ENCODE measurements around the gene DNAJC4. TPM values are rescaled to one million over a fixed set of nuclear protein-coding genes. Genes with fewer than 3 reads are reported as not detected.

The DNAJC4 gene
- total RNA-seq, 2 donors from 2014 or later = 55.8 to 63.8 TPM

- H3K9me3 ChIP-seq = no peaks in the 10 kb centered on the region
- no peak for DNase-seq (ENCODE audit: low spot score)
- no peaks in the 10 kb centered on the region for H3K4me1 ChIP-seq (replicated peaks)
- H3K27me3 ChIP-seq (replicated peaks; ENCODE audit: insufficient read depth) = no peaks in the 10 kb centered on the region
- intact Hi-C loops (cut with DNase I) = loop anchor here (5.0 kb wide), 1 partner anchor 94 kb away; the partner anchor contains the start of gene CATSPERZ
- peak overlapping the region; percentile 43 to 61 for H3K27ac ChIP-seq
- peaks cover 5% of the 10 kb centered on the region in 2 donors for H3K36me3 ChIP-seq
- H3K4me3 ChIP-seq = no peak overlapping the region
- TF ChIP-seq POLR2A (IDR thresholded peaks at IDR 0.05) (no peak), CTCF (IDR thresholded peaks at IDR 0.05) (no peak), POLR2AphosphoS5 (IDR thresholded peaks at IDR 0.05) (no peak)
- 87% methylated on average over 23 of the region's 23 CpGs for WGBS
Observed at GRCh38 chr11:64208086-64208795, 22.1 kb upstream of the DNAJC4 start.

GRCh38 chr11:64208796-64209562 is 21.4 kb upstream of the DNAJC4 start:
- intact Hi-C loops (cut with DNase I) = loop anchor here (5.0 kb wide), 1 partner anchor 93 kb away; the partner anchor contains the start of gene CATSPERZ
- DNase-seq (ENCODE audit: low spot score) = no peak
- H3K27ac ChIP-seq = peak overlapping the region in 1 of 2 donors; percentile 43
- no peaks in the 10 kb centered on the region for H3K9me3 ChIP-seq
- peaks cover 0 to 5% of the 10 kb centered on the region in 2 donors for H3K36me3 ChIP-seq
- 81% methylated on average over 18 of the region's 18 CpGs for WGBS
- H3K4me3 ChIP-seq = no peak overlapping the region
- TF ChIP-seq POLR2A (IDR thresholded peaks at IDR 0.05) (no peak), POLR2AphosphoS5 (IDR thresholded peaks at IDR 0.05) (no peak), CTCF (IDR thresholded peaks at IDR 0.05) (no peak)
- H3K4me1 ChIP-seq (replicated peaks) = no peaks in the 10 kb centered on the region
- H3K27me3 ChIP-seq (replicated peaks; ENCODE audit: insufficient read depth) = no peaks in the 10 kb centered on the region

GRCh38 chr11:64209563-64209843 is 20.8 kb upstream of the DNAJC4 start:
- no peak for TF ChIP-seq POLR2AphosphoS5 (IDR thresholded peaks at IDR 0.05)
- TF ChIP-seq POLR2A (IDR thresholded peaks at IDR 0.05) = no peak
- TF ChIP-seq CTCF (IDR thresholded peaks at IDR 0.05) = no peak
- H3K4me1 ChIP-seq (replicated peaks) = no peaks in the 10 kb centered on the region
- WGBS = 86% methylated on average over 8 of the region's 8 CpGs
- intact Hi-C loops (cut with DNase I) = loop anchor here (5.0 kb wide), 1 partner anchor 93 kb away; the partner anchor contains the start of gene CATSPERZ
- peaks cover 0 to 5% of the 10 kb centered on the region in 2 donors for H3K36me3 ChIP-seq
- no peak overlapping the region for H3K4me3 ChIP-seq
- no peaks in the 10 kb centered on the region for H3K27me3 ChIP-seq (replicated peaks; ENCODE audit: insufficient read depth)
- no peak for DNase-seq (ENCODE audit: low spot score)
- H3K9me3 ChIP-seq = no peaks in the 10 kb centered on the region
- no peak overlapping the region for H3K27ac ChIP-seq

- H3K27me3 ChIP-seq (replicated peaks; ENCODE audit: insufficient read depth) = no peaks in the 10 kb centered on the region
- H3K4me3 ChIP-seq = no peak overlapping the region
- intact Hi-C loops (cut with DNase I) = no loop called here
- H3K27ac ChIP-seq = no peak overlapping the region
- H3K36me3 ChIP-seq = peaks cover 0 to 5% of the 10 kb centered on the region in 2 donors
- H3K4me1 ChIP-seq (replicated peaks) = no peaks in the 10 kb centered on the region
- H3K9me3 ChIP-seq = no peaks in the 10 kb centered on the region
- WGBS = 92% methylated on average over 24 of the region's 24 CpGs
- TF ChIP-seq CTCF (IDR thresholded peaks at IDR 0.05) (no peak), POLR2AphosphoS5 (IDR thresholded peaks at IDR 0.05) (no peak)
- DNase-seq (ENCODE audit: low spot score) = no peak
Observed at GRCh38 chr11:64210301-64211020, 19.9 kb upstream of the DNAJC4 start.

Data from prostate gland (tissue), 2 donors.